ENCODE results near the gene OSBP2. TPM values are rescaled to one million over a fixed set of nuclear protein-coding genes. Genes with fewer than 3 reads are reported as not detected.
A peak's percentile ranks its signal among the peaks of the same experiment; 100 is the strongest.

The OSBP2 gene
- total and polyA plus RNA-seq, 10 of the 15 experiments (the other 5 are each of a cell fraction or from before 2014, with no cell fraction given): 0.11 to 7.7 (median 3.6) TPM

DNA sequence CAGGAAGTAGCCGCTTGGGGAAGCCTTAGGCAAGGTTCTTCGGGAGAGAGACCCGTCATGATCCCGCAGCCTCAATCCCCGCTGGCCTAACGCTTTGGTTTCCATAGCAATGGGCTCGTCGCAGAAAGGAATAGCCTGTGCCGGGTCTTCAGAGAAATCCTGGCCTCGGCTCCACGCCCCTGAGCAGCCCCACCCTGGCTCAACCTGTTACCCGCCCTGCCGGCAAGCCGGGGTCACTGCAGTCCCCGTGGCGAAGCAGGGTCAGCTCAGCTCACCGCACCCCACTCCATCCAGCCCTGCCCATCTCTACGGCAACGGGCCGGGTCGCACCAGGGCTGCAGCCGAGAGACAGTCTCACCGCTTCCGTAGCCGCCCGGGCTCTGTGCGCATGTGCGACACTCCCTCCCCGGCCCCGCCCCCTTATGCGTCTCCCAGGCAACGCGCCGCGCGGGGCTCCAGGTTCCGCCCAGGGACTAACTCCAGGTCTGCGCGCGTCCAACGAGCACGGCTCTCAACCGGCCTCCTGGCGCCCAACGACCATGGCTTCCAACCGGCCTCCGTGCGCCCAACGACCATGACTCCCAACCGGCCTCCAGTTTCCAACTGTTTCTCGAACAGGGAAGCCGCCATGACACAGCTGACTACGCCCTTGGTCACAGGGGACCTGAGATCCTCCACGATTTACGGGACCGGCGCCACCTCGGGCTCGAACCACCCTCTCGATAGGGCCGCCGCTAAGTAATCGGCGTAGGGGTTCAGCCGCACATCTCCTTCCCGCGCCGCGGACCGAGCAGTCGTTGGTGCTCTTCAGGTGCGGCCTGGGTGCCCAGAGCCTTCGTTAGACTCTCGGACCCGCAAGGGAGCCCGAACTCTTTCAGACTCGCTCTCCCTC, 26.9 kb upstream of the OSBP2 start, which contains the start of gene DUSP18:
Gene DUSP18, minus strand, starts transcription at position 382 of the 892 bp plus-strand sequence. CDS start 3,872 bp downstream, outside the sequence.
- WGBS (ENCODE audit: insufficient coverage, insufficient replicate concordance, low lambda C conversion rate, missing lambda C conversion rate): 2% methylated on average over 77 of the region's 77 CpGs
- POLR2A ChIA-PET: no interaction called here
- TF ChIP-seq NR2C2 (IDR thresholded peaks at IDR 0.05; ENCODE audit: borderline replicate concordance, control insufficient read depth, insufficient read length, low read depth) (no peak), SMAD1 (IDR thresholded peaks at IDR 0.05; ENCODE audit: low read depth, partially characterized antibody) (no peak), JUND (IDR thresholded peaks at IDR 0.05; ENCODE audit: low read depth, low read length) (no peak), DPF2 (IDR thresholded peaks at IDR 0.05) (0 out of 2 replicates have a peak, but pooled peaks have one; percentile 23), CREM (IDR thresholded peaks at IDR 0.05; ENCODE audit: low read depth) (no peak), PML (IDR thresholded peaks at IDR 0.05; ENCODE audit: low read length) (no peak), STAT3 (IDR thresholded peaks at IDR 0.05; ENCODE audit: low read depth, low read length) (no peak), HDAC6 (IDR thresholded peaks at IDR 0.05; ENCODE audit: unreplicated experiment) (no peak), CHD2 (IDR thresholded peaks at IDR 0.05; ENCODE audit: borderline replicate concordance, low read depth, low read length) (no peak), TCF12 (IDR thresholded peaks at IDR 0.05; ENCODE audit: low read depth, low read length) (no peak), SRF (IDR thresholded peaks at IDR 0.05; ENCODE audit: low read depth in 2 of 2, low read length in 2 of 2) (no peak), WRNIP1 (IDR thresholded peaks at IDR 0.05; ENCODE audit: borderline replicate concordance, low read depth, low read length) (no peak), CBFB (IDR thresholded peaks at IDR 0.05; ENCODE audit: low read depth) (no peak), HDAC2 (IDR thresholded peaks at IDR 0.05) (no peak), ZNF217 (IDR thresholded peaks at IDR 0.05) (no peak)
- TF ChIP-seq, protein P1, sequence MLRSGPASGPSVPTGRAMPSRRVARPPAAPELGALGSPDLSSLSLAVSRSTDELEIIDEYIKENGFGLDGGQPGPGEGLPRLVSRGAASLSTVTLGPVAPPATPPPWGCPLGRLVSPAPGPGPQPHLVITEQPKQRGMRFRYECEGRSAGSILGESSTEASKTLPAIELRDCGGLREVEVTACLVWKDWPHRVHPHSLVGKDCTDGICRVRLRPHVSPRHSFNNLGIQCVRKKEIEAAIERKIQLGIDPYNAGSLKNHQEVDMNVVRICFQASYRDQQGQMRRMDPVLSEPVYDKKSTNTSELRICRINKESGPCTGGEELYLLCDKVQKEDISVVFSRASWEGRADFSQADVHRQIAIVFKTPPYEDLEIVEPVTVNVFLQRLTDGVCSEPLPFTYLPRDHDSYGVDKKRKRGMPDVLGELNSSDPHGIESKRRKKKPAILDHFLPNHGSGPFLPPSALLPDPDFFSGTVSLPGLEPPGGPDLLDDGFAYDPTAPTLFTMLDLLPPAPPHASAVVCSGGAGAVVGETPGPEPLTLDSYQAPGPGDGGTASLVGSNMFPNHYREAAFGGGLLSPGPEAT (IDR thresholded peaks at IDR 0.05; ENCODE audit: low read depth): no peak
- TF ChIP-seq, protein P2, sequence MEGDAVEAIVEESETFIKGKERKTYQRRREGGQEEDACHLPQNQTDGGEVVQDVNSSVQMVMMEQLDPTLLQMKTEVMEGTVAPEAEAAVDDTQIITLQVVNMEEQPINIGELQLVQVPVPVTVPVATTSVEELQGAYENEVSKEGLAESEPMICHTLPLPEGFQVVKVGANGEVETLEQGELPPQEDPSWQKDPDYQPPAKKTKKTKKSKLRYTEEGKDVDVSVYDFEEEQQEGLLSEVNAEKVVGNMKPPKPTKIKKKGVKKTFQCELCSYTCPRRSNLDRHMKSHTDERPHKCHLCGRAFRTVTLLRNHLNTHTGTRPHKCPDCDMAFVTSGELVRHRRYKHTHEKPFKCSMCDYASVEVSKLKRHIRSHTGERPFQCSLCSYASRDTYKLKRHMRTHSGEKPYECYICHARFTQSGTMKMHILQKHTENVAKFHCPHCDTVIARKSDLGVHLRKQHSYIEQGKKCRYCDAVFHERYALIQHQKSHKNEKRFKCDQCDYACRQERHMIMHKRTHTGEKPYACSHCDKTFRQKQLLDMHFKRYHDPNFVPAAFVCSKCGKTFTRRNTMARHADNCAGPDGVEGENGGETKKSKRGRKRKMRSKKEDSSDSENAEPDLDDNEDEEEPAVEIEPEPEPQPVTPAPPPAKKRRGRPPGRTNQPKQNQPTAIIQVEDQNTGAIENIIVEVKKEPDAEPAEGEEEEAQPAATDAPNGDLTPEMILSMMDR (IDR thresholded peaks at IDR 0.05 in 2 of 3, conservative IDR thresholded peaks at IDR 0.05 in 1 of 3; ENCODE audit: control insufficient read depth in 2 of 3, extremely low read depth in 1 of 3, insufficient read depth in 1 of 3, low read depth in 3 of 3, low read length in 3 of 3): peak in 2 of 3 experiments; percentile 21 to 25; a peak in 1 of 6 replicates

More for the DNA sequence above, 26.9 kb upstream of the OSBP2 start, which contains the start of gene DUSP18:
- intact Hi-C loops (cut with micrococcal nuclease; ENCODE audit: unreplicated experiment) (loop anchor here (1.0 kb wide), 1 partner anchor 33 kb away; no protein-coding TSS in a partner anchor), in situ Hi-C loops (cut with MboI) (no loop called here)
- Histone ChIP-seq H3K9ac (ENCODE audit: control insufficient read depth, insufficient read depth, low read length) (peak within 1 kb of the TSS; percentile 69), H3K4me1 (ENCODE audit: control insufficient read depth, insufficient read depth, low read length) (no peaks in the 10 kb centered on the region), H3K79me2 (ENCODE audit: control insufficient read depth, insufficient read depth, low read length) (no peaks in the 10 kb centered on the region), H2AFZ (ENCODE audit: control insufficient read depth, low read depth, low read length) (peak within 1 kb of the TSS; percentile 94), H3K4me3 (peak within 1 kb of the TSS; percentile 77), H4K20me1 (ENCODE audit: control insufficient read depth, insufficient read depth) (no peaks in the 10 kb centered on the region), H3K27ac (ENCODE audit: control insufficient read depth, insufficient read depth) (no peak within 1 kb of the TSS; the same call in 1 of the 2 replicates), H3K4me2 (ENCODE audit: control insufficient read depth, insufficient read depth) (peak within 1 kb of the TSS; percentile 100), H3K36me3 (ENCODE audit: control insufficient read depth in 2 of 2, insufficient read depth in 2 of 2, low read length in 1 of 2) (peaks cover 0 to 5% of the 10 kb centered on the region in 2 experiments; a peak in 1 of 4 replicates), H3K9me3 (replicated peaks; ENCODE audit: control insufficient read depth, insufficient read depth, low read length) (no peaks in the 10 kb centered on the region), H3K27me3 (replicated peaks in 1 of 2; ENCODE audit: control insufficient read depth in 2 of 2, insufficient read depth in 2 of 2, low read length in 1 of 2) (no peaks in the 10 kb centered on the region)
- ChIA-PET CTCF (interaction anchor here (0.7 to 2.7 kb wide), 7 partner anchors 11 to 87 kb away, joined by 3 to 12 read pairs (median 3); partner anchors contain the start of gene SLC35E4), RAD21 (ENCODE audit: unreplicated experiment) (interaction anchor here (1.0 to 1.3 kb wide), 3 partner anchors 25 to 33 kb away, joined by 3 to 5 read pairs (median 4); partner anchors contain the start of gene SLC35E4), SMC1A (ENCODE audit: uncharacterized antibody, unreplicated experiment) (interaction anchor here (0.9 to 2.6 kb wide), 3 partner anchors 22 to 87 kb away, joined by 3 to 14 read pairs (median 10); partner anchors contain the start of gene SLC35E4)
- ATAC-seq: peak; percentile 98
- BruUV-seq (replicated peaks): no TSS peak
- peak; percentile 89 for FAIRE-seq
- peak; percentile 64 for DNase-seq (ENCODE audit: low read depth, low spot score)
